ENCODE results near the gene CPT2. TPM values are rescaled to one million over a fixed set of nuclear protein-coding genes. Genes with fewer than 3 reads are reported as not detected.

Gene CPT2
- total RNA-seq, 1 experiment from 2014 or later = 14.4 TPM

GRCh38 chr1:53189061-53189460 lies 7.6 kb upstream of the CPT2 start:
- Mint-ChIP-seq H3K4me3 (ENCODE audit: unreplicated experiment) (no peak overlapping the region), H3K27ac (ENCODE audit: unreplicated experiment) (no peak overlapping the region), H3K4me1 (ENCODE audit: low read depth, unreplicated experiment) (peaks cover 7% of the 10 kb centered on the region), H3K36me3 (ENCODE audit: insufficient read depth, unreplicated experiment) (no peaks in the 10 kb centered on the region), H3K9me3 (ENCODE audit: unreplicated experiment) (no peaks in the 10 kb centered on the region), H3K27me3 (ENCODE audit: insufficient read depth, unreplicated experiment) (no peaks in the 10 kb centered on the region)
- Histone ChIP-seq H3K9me3 (no peaks in the 10 kb centered on the region), H3K27me3 (replicated peaks; ENCODE audit: control insufficient read depth, insufficient read depth, low read length) (no peaks in the 10 kb centered on the region), H3K4me3 (ENCODE audit: low read depth, low read length) (no peak overlapping the region), H3K36me3 (ENCODE audit: control insufficient read depth, insufficient read depth, low read length) (no peaks in the 10 kb centered on the region), H3K4me1 (peaks cover 8% of the 10 kb centered on the region)
- POLR2A ChIA-PET = no interaction called here
- TF ChIP-seq CTCF (IDR thresholded peaks at IDR 0.05; ENCODE audit: insufficient read depth in 1 of 2, low read depth in 1 of 2, low read length in 1 of 2, severe bottlenecking in 1 of 2, unreplicated experiment in 1 of 2) = no peak
- BruUV-seq (replicated peaks) = no TSS peak
- intact Hi-C loops (cut with micrococcal nuclease; ENCODE audit: unreplicated experiment) = no loop called here
- CTCF ChIA-PET = no interaction called here
- DNase-seq = no peak

- no peaks in the 10 kb centered on the region for H3K9me3 Mint-ChIP-seq (ENCODE audit: unreplicated experiment)
- intact Hi-C loops (cut with micrococcal nuclease; ENCODE audit: unreplicated experiment) = no loop called here
- no peaks in the 10 kb centered on the region for H3K9me3 ChIP-seq
- no peak overlapping the region for H3K4me3 ChIP-seq (ENCODE audit: low read depth, low read length)
- POLR2A ChIA-PET = no interaction called here
- no peak overlapping the region for H3K4me3 Mint-ChIP-seq (ENCODE audit: unreplicated experiment)
- H3K36me3 Mint-ChIP-seq (ENCODE audit: insufficient read depth, unreplicated experiment) = no peaks in the 10 kb centered on the region
- CTCF ChIA-PET = interaction anchor here (0.5 kb wide), 1 partner anchor 499 kb away, joined by 5 read pairs; no protein-coding TSS in a partner anchor
- no peak for TF ChIP-seq CTCF (IDR thresholded peaks at IDR 0.05; ENCODE audit: insufficient read depth in 1 of 2, low read depth in 1 of 2, low read length in 1 of 2, severe bottlenecking in 1 of 2, unreplicated experiment in 1 of 2)
- H3K4me1 ChIP-seq = peaks cover 3% of the 10 kb centered on the region; the same call in 1 of the 2 replicates
- no peak overlapping the region for H3K27ac Mint-ChIP-seq (ENCODE audit: unreplicated experiment)
- H3K27me3 ChIP-seq (replicated peaks; ENCODE audit: control insufficient read depth, insufficient read depth, low read length) = no peaks in the 10 kb centered on the region
- no TSS peak for BruUV-seq (replicated peaks)
- H3K4me1 Mint-ChIP-seq (ENCODE audit: low read depth, unreplicated experiment) = peaks cover 7% of the 10 kb centered on the region
- DNase-seq = no peak
- H3K36me3 ChIP-seq (ENCODE audit: control insufficient read depth, insufficient read depth, low read length) = no peaks in the 10 kb centered on the region
- no peaks in the 10 kb centered on the region for H3K27me3 Mint-ChIP-seq (ENCODE audit: insufficient read depth, unreplicated experiment)
Observed at GRCh38 chr1:53190210-53190611, 6.4 kb upstream of the CPT2 start.

- H3K4me3 Mint-ChIP-seq (ENCODE audit: unreplicated experiment) = peak overlapping the region; percentile 99
- peaks cover 21% of the 10 kb centered on the region for H3K4me1 Mint-ChIP-seq (ENCODE audit: low read depth, unreplicated experiment)
- intact Hi-C loops (cut with micrococcal nuclease; ENCODE audit: unreplicated experiment) = loop anchor here (1.0 to 2.0 kb wide), 2 partner anchors 13 to 43 kb away; partner anchors contain the start of gene MAGOH
Observed at GRCh38 chr1:53195246-53196016, 1.2 kb upstream of the CPT2 start.

More at GRCh38 chr1:53195246-53196016, 1.2 kb upstream of the CPT2 start:
- H3K36me3 Mint-ChIP-seq (ENCODE audit: insufficient read depth, unreplicated experiment) = no peaks in the 10 kb centered on the region
- Histone ChIP-seq H3K36me3 (ENCODE audit: control insufficient read depth, insufficient read depth, low read length) (no peaks in the 10 kb centered on the region), H3K4me1 (0 out of 2 replicates have a peak, but pooled peaks cover 3% of the 10 kb centered on the region), H3K9me3 (no peaks in the 10 kb centered on the region), H3K27me3 (replicated peaks; ENCODE audit: control insufficient read depth, insufficient read depth, low read length) (no peaks in the 10 kb centered on the region), H3K4me3 (ENCODE audit: low read depth, low read length) (no peak overlapping the region)
- ChIA-PET POLR2A (no interaction called here), CTCF (interaction anchor here (1.0 kb wide), 1 partner anchor 9 kb away, joined by 4 read pairs; no protein-coding TSS in a partner anchor)
- no peak for TF ChIP-seq CTCF (IDR thresholded peaks at IDR 0.05; ENCODE audit: insufficient read depth in 1 of 2, low read depth in 1 of 2, low read length in 1 of 2, severe bottlenecking in 1 of 2, unreplicated experiment in 1 of 2)
- DNase-seq = no peak
- no TSS peak for BruUV-seq (replicated peaks)
- H3K9me3 Mint-ChIP-seq (ENCODE audit: unreplicated experiment) = no peaks in the 10 kb centered on the region
- no peaks in the 10 kb centered on the region for H3K27me3 Mint-ChIP-seq (ENCODE audit: insufficient read depth, unreplicated experiment)
- no peak overlapping the region for H3K27ac Mint-ChIP-seq (ENCODE audit: unreplicated experiment)
